Endodermal cell (in vitro differentiated cells): ENCODE measurements around the gene ARPP19. TPM values are rescaled to one million over a fixed set of nuclear protein-coding genes. Genes with fewer than 3 reads are reported as not detected.

Source experiments
- DNase-seq: peaks from one replicate; pipeline ENCODE4 v3.0.0-alpha.2; 2017
- H3K27ac ChIP-seq: 2 replicates; pipeline ENCODE4 v1.5.1; 2013; ENCODE audit warnings: mild to moderate bottlenecking, low read depth, low read length, moderate library complexity
- H3K27me3 ChIP-seq: 2 replicates; pipeline ENCODE4 v1.6.1; 2013; ENCODE audit warnings: mild to moderate bottlenecking, low read length, moderate library complexity; ENCODE audit not compliant: insufficient read depth, control insufficient read depth, poor library complexity, severe bottlenecking
- H3K36me3 ChIP-seq: 2 replicates; pipeline ENCODE4 v1.7.0; 2013; ENCODE audit warnings: mild to moderate bottlenecking, low read length, moderate library complexity; ENCODE audit not compliant: control insufficient read depth, insufficient read depth
- H3K4me1 ChIP-seq: one replicate; pipeline ENCODE4 v1.7.0; 2013; ENCODE audit warnings: low read length; ENCODE audit not compliant: control insufficient read depth, insufficient read depth
- H3K4me3 ChIP-seq: 2 replicates; pipeline ENCODE4 v1.5.1; 2013; ENCODE audit warnings: mild to moderate bottlenecking, low read length, moderate library complexity
- H3K9ac ChIP-seq: 2 replicates; pipeline ENCODE4 v1.6.1; 2013; ENCODE audit warnings: mild to moderate bottlenecking, low read length, moderate library complexity; ENCODE audit not compliant: poor library complexity, severe bottlenecking; ENCODE audit errors: extremely low read depth
- H3K9me3 ChIP-seq: 2 replicates; pipeline ENCODE4 v1.6.1; 2013; ENCODE audit warnings: mild to moderate bottlenecking, low read length, moderate library complexity; ENCODE audit not compliant: control insufficient read depth
- H3K27ac Mint-ChIP-seq: 2 replicates; pipeline ENCODE4 v1.8.0; 2020; ENCODE audit warnings: mixed read lengths
- H3K27me3 Mint-ChIP-seq: 2 replicates; pipeline ENCODE4 v1.8.0; 2021; ENCODE audit warnings: mild to moderate bottlenecking, mixed read lengths; ENCODE audit not compliant: insufficient read depth
- H3K36me3 Mint-ChIP-seq: 2 replicates; pipeline ENCODE4 v1.8.0; 2020; ENCODE audit warnings: low read depth, mixed read lengths
- H3K4me1 Mint-ChIP-seq: 2 replicates; pipeline ENCODE4 v1.8.0; 2020; ENCODE audit warnings: mixed read lengths
- H3K4me3 Mint-ChIP-seq: 2 replicates; pipeline ENCODE4 v1.8.0; 2020; ENCODE audit warnings: mild to moderate bottlenecking, moderate library complexity, mixed read lengths
- H3K9me3 Mint-ChIP-seq: 2 replicates; pipeline ENCODE4 v1.8.0; 2020; ENCODE audit warnings: mild to moderate bottlenecking, mixed read lengths
- CTCF ChIP-seq: fragments of 200-600 bp; sonication (generic); conservative IDR thresholded peaks from 2 replicates; pipeline ENCODE4 v1.5.0; 2021; ENCODE audit warnings: antibody characterized with exemption, mild to moderate bottlenecking
- WGBS, 2 experiments: methylation state at CpG; one replicate each; pipeline versions ENCODE4 v1.1.5 to v1.1.7; 2013; ENCODE audit warnings: missing lambda C conversion rate in 2 of 2, mixed read lengths in 1 of 2; ENCODE audit not compliant: insufficient coverage in 1 of 2, insufficient read length in 1 of 2; 5-methylcytosine and 5-hydroxymethylcytosine counted together
- total RNA-seq, 2 donors: library from RNA; stranded (reverse); fragmentation: NEBNext Ultra II Directional in 1 of 2; extraction: Animal tissue kit (Norgen Biotek cat#: 25700) in 1 of 2; gene quantifications; 2 replicates in 1 of 2; 3 replicates in 1 of 2; pipeline ENCODE4 v1.2.1, GENCODE V29; 2021

The ARPP19 gene
- total RNA-seq, 2 donors from 2014 or later: 188 to 219 TPM

- 88 to 95% methylated on average over 3 to 5 of the region's 5 CpGs for WGBS, 2 experiments
- no peak overlapping the region for H3K4me3 ChIP-seq
- no peaks in the 10 kb centered on the region for H3K4me1 ChIP-seq
- Mint-ChIP-seq H3K27ac (no peak overlapping the region), H3K36me3 (peaks cover 26% of the 10 kb centered on the region), H3K9me3 (no peaks in the 10 kb centered on the region), H3K27me3 (no peaks in the 10 kb centered on the region), H3K4me1 (peaks cover 8% of the 10 kb centered on the region), H3K4me3 (no peak overlapping the region)
- no peaks in the 10 kb centered on the region for H3K9me3 ChIP-seq
- H3K9ac ChIP-seq: no peak overlapping the region
- no peak for TF ChIP-seq CTCF
- H3K27me3 ChIP-seq: no peaks in the 10 kb centered on the region
- H3K27ac ChIP-seq: no peak overlapping the region
- DNase-seq: no peak
- H3K36me3 ChIP-seq: peaks cover 64% of the 10 kb centered on the region
Observed at GRCh38 chr15:52558196-52558595, 10.6 kb downstream of the ARPP19 start.

- Histone ChIP-seq H3K4me3 (no peak overlapping the region), H3K9ac (no peak overlapping the region), H3K27ac (no peak overlapping the region), H3K36me3 (peaks cover 64% of the 10 kb centered on the region), H3K4me1 (no peaks in the 10 kb centered on the region), H3K27me3 (no peaks in the 10 kb centered on the region), H3K9me3 (no peaks in the 10 kb centered on the region)
- H3K27ac Mint-ChIP-seq: no peak overlapping the region
- no peak for TF ChIP-seq CTCF
- H3K27me3 Mint-ChIP-seq: no peaks in the 10 kb centered on the region
- H3K36me3 Mint-ChIP-seq: peaks cover 26% of the 10 kb centered on the region
- DNase-seq: no peak
- H3K9me3 Mint-ChIP-seq: no peaks in the 10 kb centered on the region
- H3K4me1 Mint-ChIP-seq: peaks cover 5% of the 10 kb centered on the region
- no peak overlapping the region for H3K4me3 Mint-ChIP-seq
Observed at GRCh38 chr15:52557274-52557641, 11.6 kb downstream of the ARPP19 start.

- peaks cover 70% of the 10 kb centered on the region for H3K36me3 ChIP-seq
- Mint-ChIP-seq H3K4me3 (no peak overlapping the region), H3K9me3 (no peaks in the 10 kb centered on the region), H3K27me3 (no peaks in the 10 kb centered on the region), H3K36me3 (peaks cover 32% of the 10 kb centered on the region), H3K4me1 (peaks cover 5% of the 10 kb centered on the region), H3K27ac (no peak overlapping the region)
- no peak overlapping the region for H3K9ac ChIP-seq
- no peaks in the 10 kb centered on the region for H3K9me3 ChIP-seq
- 93 to 100% methylated on average over 1 to 3 of the region's 3 CpGs for WGBS, 2 experiments
- H3K27me3 ChIP-seq: no peaks in the 10 kb centered on the region
- H3K4me3 ChIP-seq: no peak overlapping the region
- no peak for TF ChIP-seq CTCF
- no peaks in the 10 kb centered on the region for H3K4me1 ChIP-seq
- H3K27ac ChIP-seq: no peak overlapping the region
- no peak for DNase-seq
Observed at GRCh38 chr15:52556524-52557273, 12.1 kb downstream of the ARPP19 start.
